CD14-positive monocyte (primary cell): Measurements from ENCODE around the gene ETS1. TPM values are rescaled to one million over a fixed set of nuclear protein-coding genes. Genes with fewer than 3 reads are reported as not detected.

Source experiments
- DNase-seq, 3 donors: peaks; one replicate each; pipeline ENCODE4 v3.0.0-alpha.2; 2011 to 2022
- H2AFZ ChIP-seq: 2 replicates; pipeline ENCODE4 v1.6.0; 2012; ENCODE audit warnings: mild to moderate bottlenecking, low read depth, low read length, inconsistent platforms; ENCODE audit not compliant: insufficient read depth, poor library complexity, severe bottlenecking
- H3K27ac ChIP-seq, 2 donors: 1 replicate in 1 of 2; 2 replicates in 1 of 2; pipeline ENCODE4 v1.5.1; 2012 to 2013; ENCODE audit warnings: low read length in 2 of 2, control low read depth in 1 of 2, inconsistent platforms in 1 of 2, low read depth in 1 of 2, mild to moderate bottlenecking in 1 of 2
- H3K27me3 ChIP-seq, 2 donors: one replicate each; pipeline versions ENCODE4 v1.6.0 to v1.6.1; 2011 to 2013; ENCODE audit warnings: low read length in 2 of 2; ENCODE audit not compliant: control insufficient read depth in 2 of 2, insufficient read depth in 2 of 2
- H3K36me3 ChIP-seq, 2 donors: replicated peaks in 1 of 2; 1 replicate in 1 of 2; 2 replicates in 1 of 2; pipeline versions ENCODE4 v1.5.1 to v1.6.1; 2012 to 2013; ENCODE audit warnings: low read length in 2 of 2, control low read depth in 1 of 2, inconsistent platforms in 1 of 2, mild to moderate bottlenecking in 1 of 2; ENCODE audit not compliant: insufficient read depth in 2 of 2, control insufficient read depth in 1 of 2
- H3K4me1 ChIP-seq, 2 donors: 1 replicate in 1 of 2; 2 replicates in 1 of 2; pipeline versions ENCODE4 v1.5.1 to v1.6.1; 2012 to 2013; ENCODE audit warnings: low read length in 2 of 2, control low read depth in 1 of 2, inconsistent platforms in 1 of 2, mild to moderate bottlenecking in 1 of 2, moderate library complexity in 1 of 2; ENCODE audit not compliant: insufficient read depth in 2 of 2, control insufficient read depth in 1 of 2
- H3K4me2 ChIP-seq: replicated peaks from 2 replicates; pipeline ENCODE3; 2012; ENCODE audit warnings: low read length, moderate library complexity, mild to moderate bottlenecking; ENCODE audit not compliant: poor library complexity, severe bottlenecking; ENCODE audit errors: extremely low read depth
- H3K4me3 ChIP-seq, 3 experiments: fragments of 200-600 bp in 1 of 3; sonication (generic) in 1 of 3; replicated peaks in 1 of 3; 1 replicate in 2 of 3; 2 replicates in 1 of 3; pipeline ENCODE4 v1.5.1; 2011 to 2013; ENCODE audit warnings: low read length in 3 of 3, mild to moderate bottlenecking in 3 of 3, control low read depth in 2 of 3, low read depth in 2 of 3, inconsistent platforms in 1 of 3, moderate library complexity in 1 of 3
- H3K79me2 ChIP-seq: 2 replicates; pipeline ENCODE4 v1.6.0; 2012; ENCODE audit warnings: mild to moderate bottlenecking, control low read depth, inconsistent platforms, low read length, moderate library complexity; ENCODE audit not compliant: insufficient read depth
- H3K9ac ChIP-seq: 2 replicates; pipeline ENCODE4 v1.6.0; 2017; ENCODE audit warnings: low read length, mild to moderate bottlenecking; ENCODE audit not compliant: insufficient read depth, poor library complexity, severe bottlenecking
- H3K9me3 ChIP-seq, 2 donors: replicated peaks in 1 of 2; 1 replicate in 1 of 2; 2 replicates in 1 of 2; pipeline versions ENCODE4 v1.5.1 to v1.6.1; 2012 to 2013; ENCODE audit warnings: low read length in 2 of 2, control low read depth in 1 of 2; ENCODE audit not compliant: control insufficient read depth in 1 of 2, insufficient read depth in 1 of 2
- H4K20me1 ChIP-seq: 2 replicates; pipeline ENCODE4 v1.6.0; 2012; ENCODE audit warnings: mild to moderate bottlenecking, low read length, control low read depth, moderate library complexity; ENCODE audit not compliant: insufficient read depth
- H3K27ac Mint-ChIP-seq, 7 donors: one replicate each; pipeline ENCODE4 v1.8.0; 2020; ENCODE audit warnings: mild to moderate bottlenecking in 7 of 7, mixed read lengths in 7 of 7, moderate library complexity in 6 of 7, inconsistent platforms in 2 of 7
- H3K27me3 Mint-ChIP-seq, 3 donors: one replicate each; pipeline ENCODE4 v1.8.0; 2021 to 2022; ENCODE audit warnings: low read depth in 3 of 3, mild to moderate bottlenecking in 3 of 3, mixed read lengths in 3 of 3, moderate library complexity in 3 of 3, inconsistent platforms in 1 of 3
- H3K36me3 Mint-ChIP-seq, 2 donors: one replicate each; pipeline ENCODE4 v1.8.0; 2020; ENCODE audit warnings: mixed read lengths in 2 of 2, inconsistent platforms in 1 of 2, mild to moderate bottlenecking in 1 of 2
- H3K4me1 Mint-ChIP-seq: one replicate; pipeline ENCODE4 v1.8.0; 2020; ENCODE audit warnings: mild to moderate bottlenecking, mixed read lengths
- H3K4me3 Mint-ChIP-seq, 2 donors: one replicate each; pipeline ENCODE4 v1.8.0; 2020; ENCODE audit warnings: mild to moderate bottlenecking in 2 of 2, mixed read lengths in 2 of 2, moderate library complexity in 1 of 2
- H3K9me3 Mint-ChIP-seq, 7 donors: one replicate each; pipeline ENCODE4 v1.8.0; 2020 to 2022; ENCODE audit warnings: mixed read lengths in 7 of 7, mild to moderate bottlenecking in 6 of 7, moderate library complexity in 6 of 7, inconsistent platforms in 2 of 7
- WGBS: methylation state at CpG from one replicate; pipeline ENCODE4 v1.1.5; 2013; ENCODE audit warnings: missing lambda C conversion rate; ENCODE audit not compliant: insufficient coverage; 5-methylcytosine and 5-hydroxymethylcytosine counted together
- intact Hi-C, 2 donors: fragments of 100-400 bp; cut with micrococcal nuclease; formaldehyde crosslinking; loops; one replicate each; pipeline versions ENCODE4 v1.15.0 to v1.15.1; 2023
- polyA plus RNA-seq, 3 donors: library from polyadenylated mRNA; depleted of rRNA in 1 of 3; unstranded in 2 of 3; stranded (reverse) in 1 of 3; fragments of 300-500 nt in 2 of 3; fragments of >200 nt in 1 of 3; fragmentation: Illumina TruSeq in 2 of 3; gene quantifications; 1 replicate in 2 of 3; 2 replicates in 1 of 3; pipeline ENCODE4 v1.2.3, GENCODE V29; 2012 to 2021
- TF ChIP-seq, protein P1 (sequence below): fragments of 200-600 bp; IDR thresholded peaks from one replicate; pipeline ENCODE4 v1.8.0; 2022; ENCODE audit warnings: antibody characterized with exemption, mild to moderate bottlenecking

The ETS1 gene
- polyA plus RNA-seq, 3 donors: 0.67 to 1.6 (median 1.6) TPM

DNA sequence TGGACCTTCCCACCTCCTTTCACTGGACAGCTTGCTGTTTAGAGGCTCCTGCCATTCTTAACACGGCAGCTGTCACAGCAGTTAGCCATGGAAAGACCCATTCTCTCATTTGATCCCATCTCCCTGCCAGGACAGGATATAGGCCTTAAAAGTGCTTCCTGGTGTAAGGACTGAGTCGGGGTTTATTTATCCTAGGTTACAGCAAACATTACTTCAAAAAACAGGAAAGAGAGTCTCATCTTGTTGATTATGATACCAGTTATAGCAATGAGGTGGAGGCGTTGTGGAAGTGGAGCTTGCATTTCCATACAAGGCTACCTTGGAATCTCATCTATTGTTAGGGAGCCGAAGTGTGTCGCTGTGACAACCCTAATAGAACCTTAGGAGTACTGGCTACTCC lies 17.4 kb upstream of the ETS1 start:
- Mint-ChIP-seq H3K4me3 (no peak overlapping the region), H3K27me3 (peaks cover under 1 to 2% (median under 1%) of the 10 kb centered on the region in 3 donors), H3K9me3 (no peaks in the 10 kb centered on the region), H3K4me1 (no peaks in the 10 kb centered on the region), H3K36me3 (no peaks in the 10 kb centered on the region), H3K27ac (no peak overlapping the region)
- intact Hi-C loops: no loop called here
- no peaks in the 10 kb centered on the region for H4K20me1 ChIP-seq
- TF ChIP-seq, protein P1, sequence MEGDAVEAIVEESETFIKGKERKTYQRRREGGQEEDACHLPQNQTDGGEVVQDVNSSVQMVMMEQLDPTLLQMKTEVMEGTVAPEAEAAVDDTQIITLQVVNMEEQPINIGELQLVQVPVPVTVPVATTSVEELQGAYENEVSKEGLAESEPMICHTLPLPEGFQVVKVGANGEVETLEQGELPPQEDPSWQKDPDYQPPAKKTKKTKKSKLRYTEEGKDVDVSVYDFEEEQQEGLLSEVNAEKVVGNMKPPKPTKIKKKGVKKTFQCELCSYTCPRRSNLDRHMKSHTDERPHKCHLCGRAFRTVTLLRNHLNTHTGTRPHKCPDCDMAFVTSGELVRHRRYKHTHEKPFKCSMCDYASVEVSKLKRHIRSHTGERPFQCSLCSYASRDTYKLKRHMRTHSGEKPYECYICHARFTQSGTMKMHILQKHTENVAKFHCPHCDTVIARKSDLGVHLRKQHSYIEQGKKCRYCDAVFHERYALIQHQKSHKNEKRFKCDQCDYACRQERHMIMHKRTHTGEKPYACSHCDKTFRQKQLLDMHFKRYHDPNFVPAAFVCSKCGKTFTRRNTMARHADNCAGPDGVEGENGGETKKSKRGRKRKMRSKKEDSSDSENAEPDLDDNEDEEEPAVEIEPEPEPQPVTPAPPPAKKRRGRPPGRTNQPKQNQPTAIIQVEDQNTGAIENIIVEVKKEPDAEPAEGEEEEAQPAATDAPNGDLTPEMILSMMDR: no peak
- no peaks in the 10 kb centered on the region for H3K79me2 ChIP-seq
- WGBS: no CpG with 5 or more reads among the region's 5 CpGs
- no peaks in the 10 kb centered on the region for H3K27me3 ChIP-seq
- no peaks in the 10 kb centered on the region for H3K9me3 ChIP-seq
- H3K27ac ChIP-seq: no peak overlapping the region
- H3K4me2 ChIP-seq: no peak overlapping the region
- no peak for DNase-seq
- H3K4me3 ChIP-seq: no peak overlapping the region
- H3K9ac ChIP-seq: no peak overlapping the region
- H3K4me1 ChIP-seq: no peaks in the 10 kb centered on the region
- no peaks in the 10 kb centered on the region for H3K36me3 ChIP-seq
- H2AFZ ChIP-seq: no peak overlapping the region

DNA sequence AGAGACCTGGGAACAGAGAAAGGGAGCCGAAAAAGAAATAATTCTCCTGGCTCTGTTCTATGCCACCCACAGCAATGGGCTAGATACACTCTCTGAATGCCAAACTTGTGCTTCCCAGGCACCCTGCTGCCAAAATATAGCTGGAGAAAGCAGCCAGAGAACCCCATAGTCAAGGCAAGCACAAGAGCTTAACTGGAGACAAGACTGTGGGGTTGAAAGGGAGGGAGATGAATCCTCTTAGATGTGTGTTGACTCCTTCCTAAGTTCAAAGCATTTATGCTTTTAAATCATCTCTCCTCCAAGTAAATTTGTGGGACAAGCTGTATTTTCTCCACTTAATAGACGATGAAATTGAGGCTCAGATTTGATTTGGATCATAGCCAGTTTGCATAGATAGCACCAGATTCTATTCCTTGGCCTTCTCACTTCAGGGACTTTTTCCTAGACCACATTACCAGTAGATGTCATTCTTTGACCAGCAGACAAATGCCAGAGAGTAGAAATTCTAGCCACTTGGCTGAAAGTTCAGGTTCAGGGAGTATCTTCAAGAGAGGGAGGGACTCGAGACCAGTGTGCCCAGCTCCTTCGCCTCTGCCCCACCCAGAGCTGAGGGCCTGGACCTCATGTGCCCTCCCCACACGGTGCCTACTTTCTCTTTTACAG lies 16.5 kb upstream of the ETS1 start:
- H3K4me3 ChIP-seq: no peak overlapping the region
- no peaks in the 10 kb centered on the region for H3K36me3 ChIP-seq
- Mint-ChIP-seq H3K27ac (no peak overlapping the region), H3K36me3 (no peaks in the 10 kb centered on the region), H3K4me1 (no peaks in the 10 kb centered on the region), H3K27me3 (no peaks in the 10 kb centered on the region), H3K4me3 (no peak overlapping the region), H3K9me3 (no peaks in the 10 kb centered on the region)
- H3K79me2 ChIP-seq: no peaks in the 10 kb centered on the region
- no peak for DNase-seq
- H3K4me1 ChIP-seq: no peaks in the 10 kb centered on the region
- no peak overlapping the region for H2AFZ ChIP-seq
- no peak overlapping the region for H3K9ac ChIP-seq
- no peak overlapping the region for H3K4me2 ChIP-seq
- WGBS: 100% methylated on average over 2 of the region's 5 CpGs
- TF ChIP-seq, protein P1: no peak
- no peak overlapping the region for H3K27ac ChIP-seq
- intact Hi-C loops: no loop called here
- H3K9me3 ChIP-seq: no peaks in the 10 kb centered on the region
- H4K20me1 ChIP-seq: no peaks in the 10 kb centered on the region
- no peaks in the 10 kb centered on the region for H3K27me3 ChIP-seq
